GM19099 (cell line): ENCODE results near the gene NCKAP5.

Experiments
- POLR2A ChIP-seq: IDR thresholded peaks from 3 replicates; pipeline ENCODE4 v1.6.1; 2011; ENCODE audit warnings: low read depth; ENCODE audit not compliant: insufficient read length; ENCODE audit errors: extremely low read depth

The NCKAP5 gene

DNA sequence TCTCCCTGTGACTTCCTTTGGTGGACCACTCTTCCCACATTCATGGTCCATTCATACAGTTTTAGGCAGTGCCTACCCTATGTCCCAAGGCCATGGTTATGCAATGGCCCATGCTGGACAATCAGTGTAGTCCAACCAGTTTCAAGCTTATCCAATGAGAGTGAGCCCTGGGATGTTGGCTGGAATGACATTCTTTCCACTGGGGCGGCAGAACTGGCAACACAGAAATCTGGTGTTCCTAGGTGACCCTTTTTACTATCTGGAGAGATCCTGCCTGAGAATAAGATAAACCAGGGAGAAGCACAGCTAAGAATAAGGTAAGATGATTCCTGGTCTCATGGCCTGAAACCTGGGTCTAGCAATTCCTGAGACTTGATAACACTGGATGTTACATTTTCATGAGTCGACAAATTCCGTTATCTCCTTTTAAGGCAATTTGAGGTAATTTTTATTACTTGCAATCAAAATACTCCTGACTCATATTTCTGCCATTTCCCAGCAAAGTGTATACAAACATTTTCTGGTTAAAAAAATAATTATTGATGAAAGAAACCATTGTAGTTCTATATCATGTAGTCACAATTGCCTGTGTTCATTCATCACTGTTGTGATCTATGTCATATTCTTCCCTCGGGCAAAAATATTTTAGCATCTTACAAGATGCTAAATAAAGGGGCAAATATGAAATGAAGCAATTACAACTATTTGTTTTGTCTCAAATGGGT, 626.8 kb downstream of the NCKAP5 start:
- TF ChIP-seq POLR2A, result no peak

DNA sequence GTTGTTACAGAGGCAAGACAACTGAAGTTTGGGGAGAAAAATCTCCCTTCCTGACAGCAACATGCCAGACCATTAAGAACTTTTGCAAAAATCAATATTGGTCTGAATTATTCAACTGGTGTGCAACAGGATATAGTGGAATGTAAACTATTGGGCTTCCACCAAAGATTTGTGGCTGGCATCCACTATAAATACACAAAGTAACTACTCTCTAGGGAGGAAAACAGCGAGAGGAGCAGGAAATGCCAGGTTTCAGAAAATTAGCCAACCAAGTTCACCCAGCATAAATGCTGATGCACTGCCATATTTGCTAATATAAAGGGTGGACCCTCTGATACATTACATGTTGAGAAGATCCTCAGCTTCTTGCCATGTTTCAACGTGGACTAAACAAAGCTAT, 630.6 kb downstream of the NCKAP5 start:
- no peak for TF ChIP-seq POLR2A

DNA sequence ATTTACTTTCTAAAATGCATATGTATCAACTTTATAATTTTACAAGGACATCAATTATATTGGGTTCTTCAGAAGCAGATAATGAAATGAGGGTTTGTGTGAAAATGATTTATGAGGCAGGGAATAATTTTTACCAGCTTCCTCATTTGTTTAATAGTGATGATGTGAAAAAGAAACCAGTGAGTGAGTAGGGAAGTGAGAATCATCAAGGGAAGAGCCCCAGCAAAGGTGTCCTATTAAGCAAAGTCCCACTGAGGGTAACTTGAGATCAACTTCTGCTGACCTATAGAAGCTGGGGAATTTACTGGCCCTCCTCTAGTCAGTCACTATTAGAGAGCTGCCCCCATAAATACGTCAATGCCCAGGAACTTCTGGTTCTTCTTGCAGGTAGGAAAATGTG, 631.5 kb downstream of the NCKAP5 start:
- no peak for TF ChIP-seq POLR2A

DNA sequence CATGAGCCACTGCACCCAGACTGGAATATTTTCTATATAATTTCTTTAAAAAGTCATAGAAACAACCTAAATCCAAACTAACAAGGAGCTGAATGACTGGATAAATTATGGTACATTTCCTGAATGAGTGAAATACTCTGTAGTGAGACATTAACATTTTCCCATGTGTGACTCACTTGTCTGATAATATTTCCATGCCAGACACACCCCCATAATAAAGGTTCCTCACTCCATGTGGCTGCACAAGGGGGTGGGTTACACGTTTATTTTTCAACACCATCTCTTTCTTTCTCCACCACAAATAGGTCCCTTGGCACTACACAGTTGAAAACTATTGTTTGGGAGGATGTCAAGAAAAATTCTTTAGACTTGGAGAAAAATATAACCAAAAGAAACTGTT, 632.0 kb downstream of the NCKAP5 start:
- no peak for TF ChIP-seq POLR2A

DNA sequence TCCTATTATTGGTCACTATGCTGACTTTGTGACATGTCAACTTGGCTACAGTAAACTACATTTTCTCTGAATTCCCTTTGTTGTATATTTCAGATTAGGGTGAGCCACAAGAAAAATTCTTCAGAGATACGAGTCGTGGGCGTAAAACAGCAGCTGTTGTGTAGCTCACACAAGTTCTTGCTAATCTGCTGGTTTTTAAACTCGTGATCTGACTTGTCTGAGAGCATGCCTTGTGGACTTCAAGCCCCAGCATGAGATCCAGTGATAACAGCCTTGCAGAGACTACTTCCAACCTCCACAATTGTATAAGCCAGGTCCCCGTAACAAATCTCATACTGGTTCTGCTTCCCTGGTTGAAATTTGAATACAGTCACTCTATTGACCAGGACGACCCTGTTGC, 638.5 kb downstream of the NCKAP5 start:
- no peak for TF ChIP-seq POLR2A

DNA sequence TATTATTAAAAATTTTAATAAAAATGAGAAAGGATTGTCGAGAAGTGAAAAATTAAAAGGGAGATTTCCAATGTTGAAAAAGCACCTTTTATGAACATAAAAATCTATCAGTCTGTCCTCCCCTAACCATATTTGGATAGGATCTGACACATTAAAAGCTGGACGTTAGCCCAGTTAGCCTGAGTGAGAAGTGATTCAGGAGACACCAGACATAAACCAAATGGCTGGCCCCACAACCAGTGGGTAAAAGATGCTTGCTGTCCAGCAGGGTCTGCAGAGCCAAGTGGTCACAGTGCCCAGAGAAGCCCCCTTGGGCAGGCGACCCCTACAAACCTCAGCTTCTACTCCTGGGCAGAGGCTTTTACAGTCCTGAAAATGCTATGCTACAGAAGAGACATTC, 644.5 kb downstream of the NCKAP5 start:
- no peak for TF ChIP-seq POLR2A

DNA sequence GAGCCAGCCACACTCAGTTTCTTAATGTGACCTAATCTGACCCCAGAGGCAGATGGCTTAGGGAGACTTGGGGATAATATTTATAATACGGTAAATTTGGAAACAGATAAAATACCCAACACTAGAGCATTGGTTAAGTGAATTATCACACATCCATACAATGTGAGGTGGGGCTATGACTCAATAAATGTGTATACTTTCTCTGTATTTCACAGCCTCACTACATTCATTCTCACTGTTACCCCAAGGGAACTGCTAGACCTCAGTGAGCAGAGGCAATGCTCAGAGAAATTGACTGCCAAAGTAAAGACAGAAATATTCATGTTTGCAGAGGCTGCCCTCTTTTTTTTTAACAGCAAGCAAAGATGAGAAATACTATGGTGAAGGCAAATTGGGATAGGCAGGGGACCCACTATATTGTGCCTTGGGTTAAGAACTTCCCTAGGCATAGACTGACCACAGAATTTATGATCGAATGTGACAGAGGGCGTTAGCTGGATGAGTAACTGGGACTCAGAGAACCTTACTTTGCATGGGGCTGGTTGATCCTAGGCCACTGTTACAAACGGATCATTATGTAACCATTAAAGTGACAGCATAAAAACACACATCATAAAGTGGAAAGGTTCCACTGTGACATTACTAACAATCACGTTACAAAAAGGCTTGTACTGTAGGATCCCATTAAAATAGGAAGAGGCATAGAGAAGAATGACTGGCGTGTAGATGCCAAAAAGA, 652.3 kb downstream of the NCKAP5 start:
- TF ChIP-seq POLR2A, result no peak

DNA sequence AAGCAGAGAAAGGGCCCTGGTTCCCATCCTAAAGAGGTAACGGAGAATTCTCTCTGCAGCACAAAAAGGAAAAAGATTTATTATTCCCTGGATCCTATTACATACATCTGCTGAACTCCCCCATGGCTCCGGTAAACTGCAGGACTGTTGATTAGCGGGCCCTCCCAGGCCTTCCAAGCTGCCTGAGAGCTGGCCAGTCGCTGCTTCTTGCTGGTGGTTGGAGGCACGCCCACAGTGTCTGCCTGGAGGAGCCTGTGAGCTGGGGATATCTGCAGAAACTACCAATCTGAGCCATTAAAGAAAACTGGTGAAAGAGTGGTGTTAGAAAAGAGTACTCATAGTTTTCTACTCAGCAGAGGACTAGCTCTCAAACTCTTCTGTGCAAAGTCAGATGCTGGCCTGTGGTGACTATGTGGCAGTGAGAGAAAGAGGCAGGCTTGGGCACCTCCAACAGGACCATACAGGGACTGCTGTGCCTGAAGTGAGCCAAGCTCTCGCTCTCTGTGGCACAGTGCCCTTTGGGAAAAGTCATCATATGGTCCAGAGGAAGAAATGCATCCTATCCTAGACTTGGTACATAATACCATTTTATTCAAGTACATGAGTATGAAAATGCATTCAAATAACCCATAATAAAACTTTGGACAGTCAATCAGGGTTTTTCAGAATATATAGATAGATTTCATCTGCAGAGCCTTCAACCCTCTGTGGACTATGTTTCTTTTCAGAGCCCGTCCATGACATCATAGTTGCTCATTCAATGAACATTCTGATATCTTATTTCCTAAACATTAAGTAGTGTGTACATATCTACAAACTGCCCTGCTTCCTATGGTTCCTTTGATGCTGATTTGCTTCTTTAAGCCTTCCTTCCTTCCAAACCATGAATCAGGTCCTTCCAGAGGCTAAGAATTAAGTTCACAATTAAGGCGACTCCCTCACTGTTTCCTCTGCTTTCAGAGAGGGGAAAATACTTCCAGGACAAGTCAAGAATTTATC, 656.2 kb downstream of the NCKAP5 start:
- TF ChIP-seq POLR2A, result no peak

DNA sequence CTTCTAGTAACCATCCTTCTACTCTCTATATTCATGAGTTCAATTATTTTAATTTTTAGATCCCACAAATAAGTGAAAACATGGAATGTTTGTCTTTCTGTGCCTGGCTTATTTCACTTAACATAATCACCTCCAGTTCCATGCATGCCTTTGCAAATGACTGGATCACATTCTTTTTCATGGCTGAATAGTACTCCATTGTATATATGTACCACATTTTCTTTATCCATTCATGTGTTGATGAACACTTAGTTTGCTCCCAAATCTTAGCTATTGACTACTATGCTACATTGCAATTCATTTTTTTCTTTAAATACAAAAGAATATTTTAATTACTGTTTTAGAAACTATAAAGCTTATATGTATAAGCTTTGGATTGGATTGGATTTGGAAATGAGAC, 657.8 kb downstream of the NCKAP5 start:
- TF ChIP-seq POLR2A, result no peak

DNA sequence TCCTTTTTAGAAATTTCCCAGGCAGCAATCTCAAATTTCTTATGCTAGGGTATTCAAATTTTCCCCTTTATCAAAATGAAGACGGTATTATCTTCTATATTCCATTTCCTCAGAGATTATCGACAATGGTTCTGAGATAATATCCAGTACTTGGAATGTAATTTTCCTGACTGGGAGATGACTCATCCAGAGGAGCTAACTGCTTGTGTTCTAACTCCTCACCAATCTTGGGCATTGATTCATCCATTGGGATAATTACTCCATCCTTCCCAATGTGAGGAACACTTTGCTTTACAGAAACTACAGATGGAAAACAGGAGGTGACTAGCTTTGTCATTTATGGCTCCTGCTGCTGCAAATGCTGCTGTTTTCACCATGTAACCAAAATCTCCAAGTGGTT, 658.8 kb downstream of the NCKAP5 start:
- TF ChIP-seq POLR2A, result no peak

DNA sequence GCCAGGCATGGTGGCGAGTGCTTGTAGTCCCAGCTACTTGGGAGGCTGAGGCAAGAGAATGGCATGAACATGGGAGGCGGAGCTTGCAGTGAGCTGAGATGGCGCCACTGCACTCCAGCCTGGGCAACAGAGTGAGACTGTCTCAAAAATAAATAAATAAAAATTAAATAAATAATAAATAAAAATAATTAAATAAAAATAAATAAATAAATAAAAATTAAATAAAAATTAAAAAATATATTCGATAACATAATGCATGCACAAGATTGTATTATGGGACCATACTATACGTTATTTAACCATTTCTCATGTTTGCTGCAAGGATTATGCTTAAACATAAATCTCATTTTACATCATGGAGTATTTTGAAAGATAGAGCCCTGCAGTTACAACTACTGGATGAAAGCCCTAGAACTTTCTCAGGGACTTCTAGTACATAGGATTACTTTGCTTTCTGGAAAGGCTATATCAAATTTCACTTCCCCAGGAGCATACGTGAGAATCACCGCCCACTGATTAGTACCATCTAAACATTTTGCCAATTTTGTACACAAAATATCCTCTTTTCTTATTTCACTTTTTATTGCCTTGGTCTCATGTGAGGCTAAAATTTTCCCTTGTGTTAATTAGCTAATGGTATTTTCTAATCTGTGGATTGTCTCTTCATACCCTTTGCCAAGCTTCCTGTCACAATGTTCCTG, 664.0 kb downstream of the NCKAP5 start:
- no peak for TF ChIP-seq POLR2A

DNA sequence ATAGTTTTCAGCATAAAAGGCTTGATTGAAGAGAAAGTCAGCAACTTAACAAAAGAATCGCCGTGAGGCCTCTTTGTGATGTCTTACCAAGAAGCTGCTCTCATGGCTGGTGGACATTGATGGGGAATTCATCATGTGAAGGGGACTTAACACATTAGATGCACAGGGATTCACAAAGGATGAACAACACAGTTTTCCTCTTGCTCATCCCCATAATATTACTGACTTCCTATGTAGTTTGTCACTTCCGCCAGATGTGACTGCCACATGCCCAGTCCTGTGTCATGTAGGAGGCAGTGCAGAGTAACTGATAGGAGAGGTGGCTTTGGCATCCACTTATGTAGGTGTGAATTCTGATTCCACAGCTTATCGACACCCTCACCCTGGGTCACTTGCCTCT, 665.6 kb downstream of the NCKAP5 start:
- no peak for TF ChIP-seq POLR2A

DNA sequence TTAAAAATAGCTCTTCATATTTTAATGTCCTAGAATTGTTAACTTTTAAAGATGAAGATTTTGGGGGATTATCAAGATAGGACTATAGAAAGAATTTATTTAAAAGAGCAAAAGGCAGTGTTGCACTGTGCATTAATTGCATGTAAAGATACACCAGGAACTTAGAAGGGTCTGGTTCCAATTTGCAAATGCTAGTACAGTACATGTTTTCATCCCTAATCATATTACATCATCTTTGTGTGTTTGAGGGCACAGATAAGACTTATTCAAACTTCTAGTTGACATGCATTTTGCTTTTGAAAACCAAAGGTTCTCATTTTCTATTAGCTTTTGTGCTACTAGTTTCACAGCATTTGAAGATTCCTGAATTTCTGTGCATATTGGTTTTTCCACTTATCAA, 666.6 kb downstream of the NCKAP5 start:
- no peak for TF ChIP-seq POLR2A

DNA sequence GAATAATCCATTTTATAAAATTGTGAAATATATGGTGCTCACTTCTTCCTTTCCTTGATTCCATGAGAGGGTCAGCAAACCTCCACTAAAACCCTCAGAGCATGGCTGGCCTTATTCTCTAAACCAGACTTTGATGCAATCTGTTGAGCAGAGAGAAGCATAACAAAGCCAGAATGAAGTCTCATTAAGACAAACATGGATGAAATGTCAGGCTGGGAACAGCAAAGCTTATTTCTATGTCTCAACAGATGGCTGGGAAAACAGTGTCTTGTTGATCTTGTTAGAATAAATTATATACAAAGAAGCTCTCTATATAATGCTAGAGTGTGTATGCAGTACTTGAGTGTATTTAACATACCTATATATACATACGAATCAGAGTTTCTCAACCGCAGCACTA, 671.2 kb downstream of the NCKAP5 start:
- no peak for TF ChIP-seq POLR2A

DNA sequence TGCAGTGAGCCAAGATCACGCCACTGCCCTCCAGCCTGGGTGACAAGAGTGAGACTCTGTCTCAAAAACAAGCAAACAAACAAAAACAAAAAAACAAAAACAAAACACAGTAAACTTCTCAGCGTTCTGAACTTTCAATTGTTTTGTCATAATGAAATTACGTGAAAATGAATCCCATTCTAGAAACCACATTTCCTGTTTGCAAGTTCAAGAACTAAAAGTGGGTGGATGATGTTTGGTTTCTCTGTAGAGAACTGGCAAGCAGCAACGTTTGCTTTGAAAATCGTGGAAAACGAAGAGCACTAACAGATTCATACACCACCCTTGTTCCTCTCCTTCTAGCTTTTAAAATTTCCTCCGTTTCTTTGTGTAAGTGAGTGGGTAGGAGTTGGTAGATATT, 672.2 kb downstream of the NCKAP5 start:
- TF ChIP-seq POLR2A, result no peak

DNA sequence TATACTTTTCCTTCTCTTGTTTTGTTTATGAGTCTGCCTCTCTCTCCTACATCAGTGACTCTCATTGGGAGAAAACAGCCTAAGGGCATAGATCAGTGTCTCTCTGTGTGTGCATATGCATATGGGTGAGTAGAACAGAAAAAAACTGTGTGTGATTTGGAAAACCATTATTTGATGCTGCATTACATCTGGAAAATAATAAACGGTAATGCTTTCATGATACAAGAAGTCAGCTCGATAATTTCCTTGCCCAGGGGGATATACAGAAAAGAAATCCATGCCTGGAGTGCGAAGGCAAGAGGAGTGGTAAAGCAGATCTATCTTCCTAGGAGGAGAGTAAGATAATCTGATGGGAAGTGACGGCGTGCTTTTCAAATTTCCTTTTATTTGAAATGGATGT, 676.8 kb downstream of the NCKAP5 start:
- no peak for TF ChIP-seq POLR2A

DNA sequence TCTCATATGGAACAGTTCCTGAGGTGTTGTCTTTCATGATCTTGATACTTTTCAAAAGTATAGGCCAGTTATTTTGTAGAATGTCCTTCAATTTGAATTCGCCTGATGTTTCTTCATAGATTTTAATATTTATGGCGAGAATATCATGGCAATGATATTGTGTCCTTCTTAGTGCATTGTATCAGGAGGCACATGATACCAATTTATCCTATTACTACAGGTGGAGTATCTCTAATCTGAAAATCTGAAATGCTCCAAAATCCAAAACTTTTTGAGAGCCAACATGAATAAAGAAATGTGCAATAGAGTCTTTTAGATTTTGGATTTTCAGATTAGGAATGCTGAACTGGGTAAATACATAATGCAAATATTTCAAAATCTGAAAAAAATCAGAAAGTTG, 681.7 kb downstream of the NCKAP5 start:
- no peak for TF ChIP-seq POLR2A
